Activated naive CD4-positive, alpha-beta T cell treated with anti-CD3 and anti-CD28 coated beads, Interleukin-2, amount 10 ng/mL, durations not matched to agents 5 hours and 36 hours (primary cell): Measurements from ENCODE around the gene INSL6. TPM values are rescaled to one million over a fixed set of nuclear protein-coding genes. Genes with fewer than 3 reads are reported as not detected.

Source experiments
- total RNA-seq, 2 experiments: library from RNA; stranded (reverse); gene quantifications; one replicate each; pipeline ENCODE4 v1.2.3, GENCODE V29; 2021

INSL6 gene
- not detected for total RNA-seq

GRCh38 chr9:5185220-5185840 lies at the start of gene INSL6:
Gene INSL6, minus strand, starts transcription at chr9:5185639. Its CDS starts 37 bp downstream, at chr9:5185602.

GRCh38 chr9:5231212-5231611 lies 45.8 kb upstream of the INSL6 start, which contains the start of gene INSL4:
Gene INSL4, plus strand, starts transcription at chr9:5231419. Its CDS starts 105 bp downstream, at chr9:5231524.

Other genes with a start within 250 kb of the INSL6 start
- gene JAK2, start 200.4 kb downstream of the INSL6 start, total RNA-seq = 10 to 100 TPM; 54.6 to 60.3 TPM
- gene INSL4, start 45.8 kb upstream of the INSL6 start, total RNA-seq = not detected
- gene RLN2, start 119.1 kb upstream of the INSL6 start, total RNA-seq = 1 to 10 TPM; 2.4 to 2.6 TPM
- gene RLN1, start 154.2 kb upstream of the INSL6 start, total RNA-seq = 1 to 10 TPM; 2.3 to 2.8 TPM